Fibroblast of mammary gland (primary cell): ENCODE data around the gene ACAD9.
A peak's percentile ranks its signal among the peaks of the same experiment; 100 is the strongest.
"Not testable (repeated sequence)": the region's sequence is repeated elsewhere in the genome, so short reads cannot be mapped to it uniquely, and the experiment has no call there.

ENCODE experiments used
- DNase-seq: peaks from one replicate; pipeline ENCODE4 v3.0.0-alpha.2; 2010; ENCODE audit warnings: low read depth
- H3K4me3 ChIP-seq: 2 replicates; pipeline ENCODE4 v1.5.1; 2011; ENCODE audit warnings: low read depth, mild to moderate bottlenecking, low read length, moderate library complexity; ENCODE audit not compliant: control insufficient read depth
- TF ChIP-seq, protein P1 (sequence below): conservative IDR thresholded peaks from 2 replicates; pipeline ENCODE4 v1.5.1; 2011; ENCODE audit warnings: low read depth, low read length, inconsistent platforms; ENCODE audit not compliant: control insufficient read depth, insufficient read depth

ACAD9 gene

DNA sequence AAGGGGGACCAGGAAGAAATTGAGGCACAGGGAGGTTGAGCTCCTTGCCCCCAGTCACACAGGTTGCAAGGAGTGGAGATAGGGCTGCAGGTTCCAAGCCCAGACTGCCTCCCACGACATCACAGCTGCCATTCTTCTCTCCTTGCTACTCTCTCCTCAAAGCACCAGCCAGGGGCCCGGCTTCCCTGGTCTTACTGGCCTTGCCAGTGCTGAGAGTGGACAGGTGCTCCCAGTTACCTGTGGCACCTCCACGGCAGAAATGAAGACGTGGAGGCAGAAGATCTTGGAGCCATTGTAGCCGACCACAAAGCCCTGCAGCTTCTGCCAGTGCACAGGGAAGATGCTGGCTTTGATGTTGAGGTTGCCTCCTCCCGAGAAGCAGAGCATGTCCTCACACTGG is 17.9 kb upstream of the ACAD9 start:
- DNase-seq = no peak
- no peak overlapping the region for H3K4me3 ChIP-seq
- TF ChIP-seq, protein P1, sequence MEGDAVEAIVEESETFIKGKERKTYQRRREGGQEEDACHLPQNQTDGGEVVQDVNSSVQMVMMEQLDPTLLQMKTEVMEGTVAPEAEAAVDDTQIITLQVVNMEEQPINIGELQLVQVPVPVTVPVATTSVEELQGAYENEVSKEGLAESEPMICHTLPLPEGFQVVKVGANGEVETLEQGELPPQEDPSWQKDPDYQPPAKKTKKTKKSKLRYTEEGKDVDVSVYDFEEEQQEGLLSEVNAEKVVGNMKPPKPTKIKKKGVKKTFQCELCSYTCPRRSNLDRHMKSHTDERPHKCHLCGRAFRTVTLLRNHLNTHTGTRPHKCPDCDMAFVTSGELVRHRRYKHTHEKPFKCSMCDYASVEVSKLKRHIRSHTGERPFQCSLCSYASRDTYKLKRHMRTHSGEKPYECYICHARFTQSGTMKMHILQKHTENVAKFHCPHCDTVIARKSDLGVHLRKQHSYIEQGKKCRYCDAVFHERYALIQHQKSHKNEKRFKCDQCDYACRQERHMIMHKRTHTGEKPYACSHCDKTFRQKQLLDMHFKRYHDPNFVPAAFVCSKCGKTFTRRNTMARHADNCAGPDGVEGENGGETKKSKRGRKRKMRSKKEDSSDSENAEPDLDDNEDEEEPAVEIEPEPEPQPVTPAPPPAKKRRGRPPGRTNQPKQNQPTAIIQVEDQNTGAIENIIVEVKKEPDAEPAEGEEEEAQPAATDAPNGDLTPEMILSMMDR = no peak

DNA sequence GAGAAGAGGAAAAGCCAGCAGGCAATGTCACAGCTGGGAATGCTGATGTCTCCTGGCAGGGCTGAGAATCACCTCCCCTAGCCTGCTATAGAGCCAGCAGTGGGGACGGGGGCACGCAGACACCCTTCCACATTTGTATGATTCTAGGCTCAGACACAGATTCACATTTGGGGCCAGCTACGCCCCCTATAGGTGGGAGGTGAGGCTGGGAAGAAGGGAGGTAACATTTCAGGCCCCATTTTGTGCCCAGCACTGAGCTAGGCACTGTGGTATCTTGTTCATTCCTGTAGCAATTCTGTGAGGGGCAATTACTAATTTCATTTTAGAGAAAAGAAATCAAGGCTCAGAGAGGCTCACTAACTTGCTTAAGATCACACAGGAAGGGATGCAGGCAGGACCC is 15.9 kb upstream of the ACAD9 start:
- no peak for DNase-seq
- TF ChIP-seq, protein P1 = peak; percentile 33
- no peak overlapping the region for H3K4me3 ChIP-seq

DNA sequence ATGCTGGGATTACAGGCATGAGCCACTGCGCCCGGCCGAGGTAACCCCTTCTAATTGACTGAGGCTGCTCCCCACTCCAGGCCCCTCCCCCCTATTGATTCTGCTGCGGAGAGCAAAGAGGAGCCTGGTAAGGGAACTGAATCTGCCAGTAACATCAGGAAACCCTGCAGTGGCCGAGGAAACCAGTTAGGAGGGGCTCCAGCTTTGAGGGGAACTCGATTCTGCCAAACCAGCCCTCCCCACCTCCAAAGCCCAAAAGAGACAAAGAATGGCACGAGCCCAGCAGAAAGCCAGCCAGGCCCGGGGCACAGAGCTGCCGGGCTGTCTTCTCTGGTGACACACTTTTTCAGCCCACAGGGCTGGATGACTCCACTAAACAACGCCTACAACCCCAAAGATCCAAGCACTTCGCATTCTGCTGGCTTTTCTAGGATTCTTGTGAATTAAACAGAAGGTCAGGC is 15.0 kb upstream of the ACAD9 start:
- TF ChIP-seq, protein P1 = no peak
- H3K4me3 ChIP-seq = no peak overlapping the region
- DNase-seq = peak; percentile 17

DNA sequence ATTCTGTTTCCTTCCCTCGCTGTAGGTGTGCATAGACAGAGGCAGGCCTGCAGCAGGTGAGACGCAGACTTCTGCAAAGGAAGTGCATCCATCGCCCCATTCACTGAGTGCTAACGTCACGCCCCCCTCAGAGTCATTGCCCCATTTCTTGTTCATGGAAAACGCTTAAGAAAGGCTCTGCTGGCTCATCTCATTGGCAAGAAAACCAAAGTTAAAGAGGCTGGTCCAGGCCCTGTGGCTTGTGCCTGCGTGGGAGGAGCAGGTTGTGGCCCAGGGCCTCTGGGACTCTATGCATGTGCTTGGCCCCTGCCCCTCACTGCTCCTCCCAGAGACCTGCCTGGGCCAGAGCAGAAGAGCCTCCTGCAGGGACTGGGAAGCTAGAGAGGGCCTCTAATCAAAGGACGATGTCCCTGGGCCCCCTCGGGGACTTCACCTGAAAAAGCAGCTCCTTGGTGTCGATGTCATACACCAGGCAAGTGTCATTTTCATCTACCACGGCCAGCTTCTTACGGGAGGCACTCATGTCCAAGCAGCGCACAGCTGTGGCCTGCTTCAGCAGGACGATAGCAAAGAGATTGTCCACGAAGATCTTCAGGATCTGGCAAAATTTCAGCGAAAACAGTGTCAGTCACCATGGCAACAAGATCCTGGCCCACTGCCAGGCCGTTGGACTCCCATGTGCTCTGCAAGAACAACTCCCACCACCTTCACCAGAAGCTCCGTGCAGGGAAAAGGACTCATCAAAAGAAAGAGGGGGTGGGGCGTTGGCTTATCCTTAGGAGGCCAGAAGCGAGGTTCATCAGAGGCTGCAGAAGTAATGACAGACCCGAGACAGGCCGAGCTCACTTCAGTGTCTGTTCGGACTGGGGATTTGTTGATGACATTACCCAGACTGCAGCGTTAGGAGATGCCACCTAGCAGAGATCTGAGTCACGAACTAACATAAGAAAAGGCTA is 14.3 kb upstream of the ACAD9 start:
- not testable (repeated sequence) for H3K4me3 ChIP-seq
- peak; percentile 77 for DNase-seq

DNA sequence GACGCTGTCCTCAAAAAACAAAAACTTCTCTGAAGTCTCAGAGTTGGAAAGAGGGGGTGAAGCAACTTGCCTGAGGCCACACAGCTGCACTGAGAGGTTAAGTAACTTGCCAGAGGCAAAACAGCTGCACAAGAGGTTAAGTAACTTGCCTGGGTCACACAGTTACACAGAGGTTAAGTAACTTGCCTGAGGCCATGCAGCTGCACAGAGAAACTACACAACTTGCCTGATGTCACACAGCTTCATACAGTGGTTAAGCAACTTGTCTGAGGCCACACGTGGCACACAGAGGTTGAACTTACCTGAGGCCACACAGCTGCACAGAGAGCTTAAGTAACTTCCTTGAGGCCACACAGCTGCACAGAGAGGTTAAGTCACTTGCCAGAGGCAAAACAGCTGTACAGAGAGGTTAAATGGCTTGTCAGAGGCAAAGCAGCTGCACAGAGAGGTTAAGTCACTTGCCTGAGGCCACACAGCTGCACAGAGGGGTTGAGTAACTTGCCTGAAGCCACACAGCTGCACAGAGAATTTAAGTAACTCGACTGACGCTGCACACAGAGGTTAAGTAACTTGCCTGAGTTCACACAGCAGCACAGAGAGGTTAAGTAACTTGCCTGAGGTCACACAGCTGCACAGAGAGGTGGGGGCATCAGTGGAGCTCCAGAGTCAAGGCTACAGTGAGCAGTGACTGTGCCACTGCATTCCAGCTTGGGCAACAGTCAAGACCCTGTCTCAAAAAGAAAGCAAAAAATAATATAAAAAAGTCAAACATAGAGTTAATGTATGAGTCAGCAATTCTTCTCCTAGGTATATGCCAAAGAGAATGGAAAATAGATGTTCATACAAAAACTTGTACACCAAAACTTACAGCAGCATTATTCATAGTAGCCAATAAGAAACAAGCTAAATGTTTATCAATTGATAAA is 12.0 kb upstream of the ACAD9 start:
- no peak overlapping the region for H3K4me3 ChIP-seq
- TF ChIP-seq, protein P1 = no peak
- no peak for DNase-seq

DNA sequence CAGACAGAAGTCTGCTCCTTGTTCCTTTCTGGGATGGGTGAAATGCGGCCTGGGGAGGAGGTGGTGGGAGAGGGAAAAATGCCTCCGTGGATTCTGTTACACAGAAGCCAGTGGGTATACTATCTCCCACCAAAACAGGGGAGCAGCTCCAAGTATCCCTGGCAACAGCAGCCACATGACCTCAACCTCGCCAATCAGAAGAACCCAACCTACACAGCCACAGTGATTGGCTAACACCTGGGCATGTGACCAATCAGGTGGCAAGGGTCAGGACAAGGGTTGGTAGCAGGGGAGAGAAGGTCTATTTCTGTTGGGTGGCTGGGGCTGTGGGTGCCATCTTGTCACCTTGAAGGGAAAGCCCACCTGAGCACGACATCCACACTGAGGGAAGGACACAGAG is 9.1 kb upstream of the ACAD9 start:
- TF ChIP-seq, protein P1 = no peak
- H3K4me3 ChIP-seq = no peak overlapping the region
- DNase-seq = no peak

DNA sequence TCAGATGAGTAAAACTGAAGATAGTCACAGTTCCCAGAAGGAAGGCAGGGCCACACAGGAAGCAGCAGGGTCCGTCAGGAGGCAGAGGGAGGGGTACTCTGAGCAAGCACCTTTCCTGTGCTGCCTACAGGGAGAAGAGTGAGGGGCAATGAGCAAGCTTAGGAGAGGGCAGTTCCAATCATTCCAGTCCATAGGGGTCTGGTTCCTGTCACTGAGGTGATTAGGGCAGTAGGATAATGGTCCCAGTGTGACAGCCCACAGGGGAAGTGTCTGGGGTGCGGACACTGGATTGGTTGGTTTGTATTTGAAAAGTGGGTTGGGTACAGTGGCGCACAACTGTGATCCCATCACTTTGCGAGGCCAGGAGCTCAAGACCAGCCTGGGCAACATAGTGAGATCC is 7.1 kb upstream of the ACAD9 start:
- DNase-seq = no peak
- H3K4me3 ChIP-seq = no peak overlapping the region
- TF ChIP-seq, protein P1 = no peak
